IMR-90 (cell line): ENCODE results near the gene RASSF9. TPM values are rescaled to one million over a fixed set of nuclear protein-coding genes. Genes with fewer than 3 reads are reported as not detected.

Source experiments
- ATAC-seq: fragments of 200-7000 bp; cut with Tn5 transposase; 2 replicates; pipeline ENCODE4 v1.9.1; 2020; ENCODE audit warnings: low read depth, mild to moderate bottlenecking, moderate library complexity
- BruUV-seq: library from RNA; stranded (reverse); fragments of 400-500 nt; replicated peaks from 2 replicates; lab custom pipeline; 2021; lab: Mats Ljungman, UMichigan
- CTCF ChIA-PET: fragments of 300-600 bp; formaldehyde crosslinking; extraction: SDS; loops from one replicate; lab custom pipeline; 2021; ENCODE audit warnings: antibody characterized with exemption; lab: Yijun Ruan, JAX
- POLR2A ChIA-PET: fragments of 300-600 bp; sonication (Branson Sonifier 250); formaldehyde crosslinking; loops from one replicate; lab custom pipeline; 2022; ENCODE audit warnings: antibody characterized with exemption; ENCODE audit not compliant: unreplicated experiment; lab: Charles Lee
- DNase-seq: peaks from one replicate; pipeline ENCODE4 v3.0.0; 2013
- H2AFZ ChIP-seq: replicated peaks from 2 replicates; pipeline ENCODE3; 2013; ENCODE audit warnings: low read length, mild to moderate bottlenecking; ENCODE audit not compliant: poor library complexity
- H2AK5ac ChIP-seq: 2 replicates; pipeline ENCODE4 v1.6.1; 2013; ENCODE audit warnings: low read depth, low read length, inconsistent platforms
- H2AK9ac ChIP-seq: replicated peaks from 2 replicates; pipeline ENCODE3; 2013; ENCODE audit warnings: mild to moderate bottlenecking, low read depth, low read length, moderate library complexity; ENCODE audit not compliant: poor library complexity
- H2BK120ac ChIP-seq: 2 replicates; pipeline ENCODE4 v1.6.1; 2013; ENCODE audit warnings: low read depth, low read length, inconsistent platforms
- H2BK15ac ChIP-seq: 3 replicates; pipeline ENCODE4 v1.6.1; 2013; ENCODE audit warnings: low read depth, low read length, inconsistent platforms
- H2BK20ac ChIP-seq: 2 replicates; pipeline ENCODE4 v1.6.1; 2013; ENCODE audit warnings: low read depth, mild to moderate bottlenecking, inconsistent platforms, low read length, moderate library complexity
- H2BK5ac ChIP-seq: 2 replicates; pipeline ENCODE4 v1.6.1; 2013; ENCODE audit warnings: mild to moderate bottlenecking, low read depth, low read length, inconsistent platforms; ENCODE audit not compliant: poor library complexity, severe bottlenecking
- H3K14ac ChIP-seq: replicated peaks from 2 replicates; pipeline ENCODE4 v1.6.1; 2013; ENCODE audit warnings: low read depth, low read length, inconsistent platforms
- H3K18ac ChIP-seq: 2 replicates; pipeline ENCODE4 v1.6.1; 2013; ENCODE audit warnings: low read depth, low read length, control low read depth
- H3K23ac ChIP-seq: 2 replicates; pipeline ENCODE4 v1.6.1; 2013; ENCODE audit warnings: low read depth, low read length, inconsistent platforms
- H3K27ac ChIP-seq: 2 replicates; pipeline ENCODE4 v1.5.1; 2013; ENCODE audit warnings: mild to moderate bottlenecking, control low read depth, low read length; ENCODE audit not compliant: insufficient read depth
- H3K27me3 ChIP-seq: 2 replicates; pipeline ENCODE4 v1.6.1; 2013; ENCODE audit warnings: low read length; ENCODE audit not compliant: control insufficient read depth, insufficient read depth
- H3K36me3 ChIP-seq: 2 replicates; pipeline ENCODE4 v1.6.1; 2013; ENCODE audit warnings: low read length, mixed read lengths; ENCODE audit not compliant: control insufficient read depth, insufficient read depth
- H3K4ac ChIP-seq: 2 replicates; pipeline ENCODE4 v1.6.1; 2013; ENCODE audit warnings: low read depth, low read length, inconsistent platforms
- H3K4me1 ChIP-seq: 2 replicates; pipeline ENCODE4 v1.6.1; 2013; ENCODE audit warnings: low read length, mixed read lengths; ENCODE audit not compliant: control insufficient read depth, insufficient read depth
- H3K4me2 ChIP-seq: 2 replicates; pipeline ENCODE4 v1.6.1; 2013; ENCODE audit warnings: low read depth, mild to moderate bottlenecking, control low read depth, low read length, moderate library complexity
- H3K4me3 ChIP-seq: 2 replicates; pipeline ENCODE4 v1.5.1; 2013; ENCODE audit warnings: low read depth, mild to moderate bottlenecking, control low read depth, low read length, moderate library complexity; ENCODE audit not compliant: insufficient read depth
- H3K56ac ChIP-seq: 2 replicates; pipeline ENCODE4 v1.6.1; 2013; ENCODE audit warnings: low read length, inconsistent platforms; ENCODE audit not compliant: insufficient read depth; ENCODE audit errors: extremely low read depth
- H3K79me1 ChIP-seq, 2 experiments: 2 replicates each; pipeline ENCODE4 v1.6.1; 2013; ENCODE audit warnings: low read length in 2 of 2, inconsistent platforms in 1 of 2, low read depth in 1 of 2
- H3K9ac ChIP-seq: 2 replicates; pipeline ENCODE4 v1.6.1; 2013; ENCODE audit warnings: low read depth, low read length, control low read depth
- H3K9me1 ChIP-seq: 2 replicates; pipeline ENCODE4 v1.6.1; 2013; ENCODE audit warnings: low read length, inconsistent platforms; ENCODE audit not compliant: insufficient read depth
- H3K9me3 ChIP-seq: 2 replicates; pipeline ENCODE4 v1.6.1; 2013; ENCODE audit warnings: low read length; ENCODE audit not compliant: control insufficient read depth, insufficient read depth
- H4K20me1 ChIP-seq: 2 replicates; pipeline ENCODE4 v1.6.1; 2013; ENCODE audit warnings: low read length, inconsistent platforms; ENCODE audit not compliant: insufficient read depth
- H4K5ac ChIP-seq: 2 replicates; pipeline ENCODE4 v1.6.1; 2013; ENCODE audit warnings: mild to moderate bottlenecking, low read depth, low read length, control low read depth
- H4K8ac ChIP-seq, 2 experiments: 2 replicates each; pipeline ENCODE4 v1.6.1; 2013; ENCODE audit warnings: low read depth in 2 of 2, low read length in 2 of 2, control low read depth in 1 of 2, inconsistent platforms in 1 of 2
- H4K91ac ChIP-seq: 2 replicates; pipeline ENCODE4 v1.6.1; 2013; ENCODE audit warnings: low read depth, low read length, inconsistent platforms; ENCODE audit not compliant: insufficient read depth
- BHLHE40 ChIP-seq: fragments of 150-350 bp; IDR thresholded peaks from 2 replicates; pipeline ENCODE4 v1.6.1; 2016; ENCODE audit warnings: mild to moderate bottlenecking, low read depth, low read length
- CHD1 ChIP-seq: IDR thresholded peaks from 2 replicates; pipeline ENCODE4 v1.6.1; 2012; ENCODE audit warnings: low read depth, low read length, improper control_type of control experiment
- CTCF ChIP-seq: conservative IDR thresholded peaks from 2 replicates; pipeline ENCODE4 v1.5.1; 2012; ENCODE audit warnings: mild to moderate bottlenecking, low read depth, low read length, improper control_type of control experiment
- MAFK ChIP-seq: IDR thresholded peaks from 2 replicates; pipeline ENCODE4 v1.6.1; 2012; ENCODE audit warnings: low read depth, low read length, improper control_type of control experiment
- MAZ ChIP-seq: IDR thresholded peaks from 2 replicates; pipeline ENCODE4 v1.6.1; 2012; ENCODE audit warnings: low read depth, mild to moderate bottlenecking, low read length, improper control_type of control experiment, moderate library complexity, borderline replicate concordance
- RAD21 ChIP-seq: IDR thresholded peaks from 2 replicates; pipeline ENCODE4 v1.6.1; 2012; ENCODE audit warnings: low read length, improper control_type of control experiment
- RCOR1 ChIP-seq: IDR thresholded peaks from 2 replicates; pipeline ENCODE4 v1.6.1; 2012; ENCODE audit warnings: mild to moderate bottlenecking, low read length, improper control_type of control experiment; ENCODE audit not compliant: insufficient replicate concordance
- RFX5 ChIP-seq: IDR thresholded peaks from 2 replicates; pipeline ENCODE4 v1.8.0; 2012; ENCODE audit warnings: low read depth, mild to moderate bottlenecking, low read length, moderate library complexity
- USF2 ChIP-seq: fragments of 150-350 bp; IDR thresholded peaks from 2 replicates; pipeline ENCODE4 v1.6.1; 2017; ENCODE audit warnings: mild to moderate bottlenecking, antibody characterized with exemption, low read length, low read depth
- WGBS, 2 experiments: methylation state at CpG; one replicate each; pipeline versions ENCODE4 v1.1.5 to v1.1.7; 2013; ENCODE audit warnings: missing lambda C conversion rate in 2 of 2; ENCODE audit not compliant: insufficient read length in 1 of 2; ENCODE audit errors: extremely low coverage in 2 of 2; 5-methylcytosine and 5-hydroxymethylcytosine counted together
- dilution Hi-C: fragments of 300-500 bp; cut with HindIII; formaldehyde crosslinking; loops from one replicate; pipeline ENCODE4 v1.14.3; 2018; ENCODE audit warnings: low sequenced_read_pairs; ENCODE audit not compliant: unreplicated experiment
- in situ Hi-C: fragments of 300-500 bp; cut with MboI; formaldehyde crosslinking; loops from 3 replicates; pipeline ENCODE4 v1.14.3; 2019; ENCODE audit warnings: low sequenced_read_pairs, inconsistent platforms, mixed read lengths
- intact Hi-C: fragments of 100-400 bp; cut with micrococcal nuclease; formaldehyde crosslinking; loops from 2 replicates; pipeline ENCODE4 v1.10.0; 2022
- polyA plus RNA-seq, 3 experiments: library from polyadenylated mRNA; depleted of rRNA; stranded (reverse); fragments of >200 nt; gene quantifications; 2 replicates each; pipeline ENCODE4 v1.2.3, GENCODE V29; 2012; ENCODE audit warnings: low replicate concordance in 1 of 3
- total RNA-seq: library from RNA; depleted of rRNA; stranded (reverse); fragments of >200 nt; gene quantifications from 2 replicates; pipeline ENCODE4 v1.2.3, GENCODE V29; 2012

RASSF9 gene
- total and polyA plus RNA-seq, 2 of the 4 experiments (the other 2 are of a cell fraction), result 0.09 to 0.18 TPM

DNA sequence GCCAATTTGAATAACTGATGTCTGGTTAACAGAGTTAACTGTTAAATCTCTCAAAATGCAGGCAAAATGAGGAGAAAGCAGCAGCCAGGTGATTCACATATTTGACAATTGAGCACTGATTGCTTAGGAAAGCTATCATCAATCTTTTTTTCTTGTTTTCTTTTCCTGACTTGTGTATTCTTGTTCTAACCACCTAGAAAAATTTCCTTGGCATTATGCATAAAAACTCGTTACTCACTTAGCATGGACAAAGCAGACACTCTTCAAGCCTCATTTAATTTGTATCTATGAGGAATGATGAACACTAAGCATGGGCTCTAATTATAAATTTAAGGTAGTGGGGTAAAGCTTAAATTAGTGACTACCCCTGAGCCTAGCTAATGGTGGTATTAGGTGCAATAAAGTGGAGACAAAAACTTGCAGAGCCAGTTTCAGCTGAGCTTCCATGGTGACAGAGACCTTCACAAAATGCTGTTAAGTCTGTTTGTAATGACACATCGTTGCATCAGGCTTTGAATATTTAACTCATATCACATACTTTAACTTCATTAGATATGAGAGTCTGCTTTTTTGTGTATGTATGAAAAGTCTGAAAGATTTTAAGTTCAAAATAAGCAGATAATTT is 52.0 kb downstream of the RASSF9 start:
- Histone ChIP-seq H2AFZ (no peak overlapping the region), H2BK20ac (no peak overlapping the region), H3K9me3 (no peaks in the 10 kb centered on the region), H3K4ac (no peak overlapping the region), H3K79me1 (no peaks in the 10 kb centered on the region), H3K18ac (no peak overlapping the region), H2BK5ac (no peak overlapping the region), H3K4me1 (no peaks in the 10 kb centered on the region), H2AK9ac (no peak overlapping the region), H3K36me3 (no peaks in the 10 kb centered on the region), H3K27me3 (no peaks in the 10 kb centered on the region), H4K20me1 (no peaks in the 10 kb centered on the region), H3K23ac (no peak overlapping the region), H4K5ac (no peak overlapping the region), H4K91ac (no peak overlapping the region), H3K9ac (no peak overlapping the region), H3K9me1 (no peaks in the 10 kb centered on the region), H4K8ac (no peak overlapping the region), H2AK5ac (no peak overlapping the region), H3K56ac (no peak overlapping the region), H3K27ac (no peak overlapping the region), H2BK120ac (no peak overlapping the region), H2BK15ac (no peak overlapping the region), H3K4me3 (no peak overlapping the region), H3K14ac (no peak overlapping the region), H3K4me2 (no peak overlapping the region)
- TF ChIP-seq CTCF, result no peak
- no peak for TF ChIP-seq RCOR1
- TF ChIP-seq USF2, result no peak
- no peak for TF ChIP-seq MAFK
- TF ChIP-seq CHD1, result no peak
- TF ChIP-seq BHLHE40, result no peak
- TF ChIP-seq RFX5, result no peak
- TF ChIP-seq RAD21, result no peak
- TF ChIP-seq MAZ, result no peak
- whole genome bisulfite sequencing, 2 experiments, result no CpG with 5 or more reads among the region's 2 CpGs
- ChIA-PET POLR2A (no interaction called here), CTCF (no interaction called here)
- BruUV-seq, result no TSS peak
- DNase-seq (no peak), ATAC-seq (no peak)
- dilution Hi-C loops, result no loop called here
- intact Hi-C loops, result no loop called here
- in situ Hi-C loops, result no loop called here
